IMR-90 (cell line): Measurements from ENCODE around the gene TTLL11. TPM values are rescaled to one million over a fixed set of nuclear protein-coding genes. Genes with fewer than 3 reads are reported as not detected.

ENCODE experiments used
- ATAC-seq: fragments of 200-7000 bp; cut with Tn5 transposase; 2 replicates; pipeline ENCODE4 v1.9.1; 2020; ENCODE audit warnings: low read depth, mild to moderate bottlenecking, moderate library complexity
- BruUV-seq: library from RNA; stranded (reverse); fragments of 400-500 nt; replicated peaks from 2 replicates; lab custom pipeline; 2021; lab: Mats Ljungman, UMichigan
- CTCF ChIA-PET: fragments of 300-600 bp; formaldehyde crosslinking; extraction: SDS; loops from one replicate; lab custom pipeline; 2021; ENCODE audit warnings: antibody characterized with exemption; lab: Yijun Ruan, JAX
- POLR2A ChIA-PET: fragments of 300-600 bp; sonication (Branson Sonifier 250); formaldehyde crosslinking; loops from one replicate; lab custom pipeline; 2022; ENCODE audit warnings: antibody characterized with exemption; ENCODE audit not compliant: unreplicated experiment; lab: Charles Lee
- DNase-seq: peaks from one replicate; pipeline ENCODE4 v3.0.0; 2013
- H2AFZ ChIP-seq: replicated peaks from 2 replicates; pipeline ENCODE3; 2013; ENCODE audit warnings: low read length, mild to moderate bottlenecking; ENCODE audit not compliant: poor library complexity
- H2AK5ac ChIP-seq: 2 replicates; pipeline ENCODE4 v1.6.1; 2013; ENCODE audit warnings: low read depth, low read length, inconsistent platforms
- H2AK9ac ChIP-seq: replicated peaks from 2 replicates; pipeline ENCODE3; 2013; ENCODE audit warnings: mild to moderate bottlenecking, low read depth, low read length, moderate library complexity; ENCODE audit not compliant: poor library complexity
- H2BK120ac ChIP-seq: 2 replicates; pipeline ENCODE4 v1.6.1; 2013; ENCODE audit warnings: low read depth, low read length, inconsistent platforms
- H2BK15ac ChIP-seq: 3 replicates; pipeline ENCODE4 v1.6.1; 2013; ENCODE audit warnings: low read depth, low read length, inconsistent platforms
- H2BK20ac ChIP-seq: 2 replicates; pipeline ENCODE4 v1.6.1; 2013; ENCODE audit warnings: low read depth, mild to moderate bottlenecking, inconsistent platforms, low read length, moderate library complexity
- H2BK5ac ChIP-seq: 2 replicates; pipeline ENCODE4 v1.6.1; 2013; ENCODE audit warnings: mild to moderate bottlenecking, low read depth, low read length, inconsistent platforms; ENCODE audit not compliant: poor library complexity, severe bottlenecking
- H3K14ac ChIP-seq: replicated peaks from 2 replicates; pipeline ENCODE4 v1.6.1; 2013; ENCODE audit warnings: low read depth, low read length, inconsistent platforms
- H3K18ac ChIP-seq: 2 replicates; pipeline ENCODE4 v1.6.1; 2013; ENCODE audit warnings: low read depth, low read length, control low read depth
- H3K23ac ChIP-seq: 2 replicates; pipeline ENCODE4 v1.6.1; 2013; ENCODE audit warnings: low read depth, low read length, inconsistent platforms
- H3K27ac ChIP-seq: 2 replicates; pipeline ENCODE4 v1.5.1; 2013; ENCODE audit warnings: mild to moderate bottlenecking, control low read depth, low read length; ENCODE audit not compliant: insufficient read depth
- H3K27me3 ChIP-seq: 2 replicates; pipeline ENCODE4 v1.6.1; 2013; ENCODE audit warnings: low read length; ENCODE audit not compliant: control insufficient read depth, insufficient read depth
- H3K36me3 ChIP-seq: 2 replicates; pipeline ENCODE4 v1.6.1; 2013; ENCODE audit warnings: low read length, mixed read lengths; ENCODE audit not compliant: control insufficient read depth, insufficient read depth
- H3K4ac ChIP-seq: 2 replicates; pipeline ENCODE4 v1.6.1; 2013; ENCODE audit warnings: low read depth, low read length, inconsistent platforms
- H3K4me1 ChIP-seq: 2 replicates; pipeline ENCODE4 v1.6.1; 2013; ENCODE audit warnings: low read length, mixed read lengths; ENCODE audit not compliant: control insufficient read depth, insufficient read depth
- H3K4me2 ChIP-seq: 2 replicates; pipeline ENCODE4 v1.6.1; 2013; ENCODE audit warnings: low read depth, mild to moderate bottlenecking, control low read depth, low read length, moderate library complexity
- H3K4me3 ChIP-seq: 2 replicates; pipeline ENCODE4 v1.5.1; 2013; ENCODE audit warnings: low read depth, mild to moderate bottlenecking, control low read depth, low read length, moderate library complexity; ENCODE audit not compliant: insufficient read depth
- H3K56ac ChIP-seq: 2 replicates; pipeline ENCODE4 v1.6.1; 2013; ENCODE audit warnings: low read length, inconsistent platforms; ENCODE audit not compliant: insufficient read depth; ENCODE audit errors: extremely low read depth
- H3K79me1 ChIP-seq, 2 experiments: 2 replicates each; pipeline ENCODE4 v1.6.1; 2013; ENCODE audit warnings: low read length in 2 of 2, inconsistent platforms in 1 of 2, low read depth in 1 of 2
- H3K9ac ChIP-seq: 2 replicates; pipeline ENCODE4 v1.6.1; 2013; ENCODE audit warnings: low read depth, low read length, control low read depth
- H3K9me1 ChIP-seq: 2 replicates; pipeline ENCODE4 v1.6.1; 2013; ENCODE audit warnings: low read length, inconsistent platforms; ENCODE audit not compliant: insufficient read depth
- H3K9me3 ChIP-seq: 2 replicates; pipeline ENCODE4 v1.6.1; 2013; ENCODE audit warnings: low read length; ENCODE audit not compliant: control insufficient read depth, insufficient read depth
- H4K20me1 ChIP-seq: 2 replicates; pipeline ENCODE4 v1.6.1; 2013; ENCODE audit warnings: low read length, inconsistent platforms; ENCODE audit not compliant: insufficient read depth
- H4K5ac ChIP-seq: 2 replicates; pipeline ENCODE4 v1.6.1; 2013; ENCODE audit warnings: mild to moderate bottlenecking, low read depth, low read length, control low read depth
- H4K8ac ChIP-seq, 2 experiments: 2 replicates each; pipeline ENCODE4 v1.6.1; 2013; ENCODE audit warnings: low read depth in 2 of 2, low read length in 2 of 2, control low read depth in 1 of 2, inconsistent platforms in 1 of 2
- H4K91ac ChIP-seq: 2 replicates; pipeline ENCODE4 v1.6.1; 2013; ENCODE audit warnings: low read depth, low read length, inconsistent platforms; ENCODE audit not compliant: insufficient read depth
- BHLHE40 ChIP-seq: fragments of 150-350 bp; IDR thresholded peaks from 2 replicates; pipeline ENCODE4 v1.6.1; 2016; ENCODE audit warnings: mild to moderate bottlenecking, low read depth, low read length
- FOS ChIP-seq: fragments of 150-350 bp; IDR thresholded peaks from 2 replicates; pipeline ENCODE4 v1.6.1; 2016; ENCODE audit warnings: low read depth, low read length
- WGBS, 2 experiments: methylation state at CpG; one replicate each; pipeline versions ENCODE4 v1.1.5 to v1.1.7; 2013; ENCODE audit warnings: missing lambda C conversion rate in 2 of 2; ENCODE audit not compliant: insufficient read length in 1 of 2; ENCODE audit errors: extremely low coverage in 2 of 2; 5-methylcytosine and 5-hydroxymethylcytosine counted together
- dilution Hi-C: fragments of 300-500 bp; cut with HindIII; formaldehyde crosslinking; loops from one replicate; pipeline ENCODE4 v1.14.3; 2018; ENCODE audit warnings: low sequenced_read_pairs; ENCODE audit not compliant: unreplicated experiment
- in situ Hi-C: fragments of 300-500 bp; cut with MboI; formaldehyde crosslinking; loops from 3 replicates; pipeline ENCODE4 v1.14.3; 2019; ENCODE audit warnings: low sequenced_read_pairs, inconsistent platforms, mixed read lengths
- intact Hi-C: fragments of 100-400 bp; cut with micrococcal nuclease; formaldehyde crosslinking; loops from 2 replicates; pipeline ENCODE4 v1.10.0; 2022
- polyA plus RNA-seq, 3 experiments: library from polyadenylated mRNA; depleted of rRNA; stranded (reverse); fragments of >200 nt; gene quantifications; 2 replicates each; pipeline ENCODE4 v1.2.3, GENCODE V29; 2012; ENCODE audit warnings: low replicate concordance in 1 of 3
- total RNA-seq: library from RNA; depleted of rRNA; stranded (reverse); fragments of >200 nt; gene quantifications from 2 replicates; pipeline ENCODE4 v1.2.3, GENCODE V29; 2012

TTLL11 gene
- total and polyA plus RNA-seq, 2 of the 4 experiments (the other 2 are of a cell fraction), result 2.0 to 4.6 TPM

- Histone ChIP-seq H4K91ac (no peak overlapping the region), H2AK9ac (no peak overlapping the region), H3K4me1 (peaks cover 8% of the 10 kb centered on the region), H2BK120ac (0 out of 2 replicates have a peak overlapping the region, but pooled peaks have one; percentile 3), H4K5ac (no peak overlapping the region), H3K23ac (no peak overlapping the region), H3K56ac (no peak overlapping the region), H3K27me3 (no peaks in the 10 kb centered on the region), H2AFZ (no peak overlapping the region), H3K4me3 (no peak overlapping the region), H3K4me2 (peak overlapping the region; percentile 27; the same call in 1 of the 2 replicates), H2BK5ac (no peak overlapping the region), H2AK5ac (0 out of 2 replicates have a peak overlapping the region, but pooled peaks have one; percentile 60), H3K79me1 (peaks cover 18 to 40% of the 10 kb centered on the region in 2 experiments), H3K36me3 (no peaks in the 10 kb centered on the region), H4K8ac (peak overlapping the region in 1 of 2 experiments; percentile 47; a peak in 2 of 4 replicates), H3K4ac (no peak overlapping the region), H3K9me1 (peaks cover 8% of the 10 kb centered on the region; the same call in 1 of the 2 replicates), H3K27ac (no peak overlapping the region), H2BK15ac (no peak overlapping the region), H3K18ac (no peak overlapping the region; the same call in 1 of the 2 replicates), H2BK20ac (peak overlapping the region; percentile 28; the same call in 1 of the 2 replicates), H3K14ac (0 out of 2 replicates have a peak overlapping the region, but pooled peaks have one; percentile 46), H4K20me1 (0 out of 2 replicates have a peak, but pooled peaks cover 15% of the 10 kb centered on the region), H3K9me3 (peaks cover 3% of the 10 kb centered on the region; the same call in 1 of the 2 replicates), H3K9ac (no peak overlapping the region)
- POLR2A ChIA-PET, result no interaction called here
- intact Hi-C loops (no loop called here), dilution Hi-C loops (no loop called here), in situ Hi-C loops (no loop called here)
- DNase-seq (peak; percentile 46), ATAC-seq (peak; percentile 76)
- CTCF ChIA-PET, result no interaction called here
- WGBS, 2 experiments, result no CpG with 5 or more reads among the region's 5 CpGs
- TF ChIP-seq FOS (no peak), BHLHE40 (peak; percentile 60; the same call in 1 of the 2 replicates)
- BruUV-seq, result no TSS peak
Observed at GRCh38 chr9:122075135-122076030, 17.7 kb downstream of the TTLL11 start.
